ENCODE data around the gene PUM2. TPM values are rescaled to one million over a fixed set of nuclear protein-coding genes. Genes with fewer than 3 reads are reported as not detected.

Gene PUM2
- total RNA-seq, 2 donors from 2014 or later = 114 to 126 TPM

- Histone ChIP-seq H3K4me1 (ENCODE audit: control insufficient read depth, insufficient read depth, low read length) (peaks cover 10% of the 10 kb centered on the region), H3K9ac (ENCODE audit: extremely low read depth, low read length, poor library complexity, severe bottlenecking) (no peak overlapping the region), H3K27ac (ENCODE audit: low read depth, low read length) (peak overlapping the region; percentile 64), H3K27me3 (ENCODE audit: control insufficient read depth, insufficient read depth, low read length, poor library complexity, severe bottlenecking) (no peaks in the 10 kb centered on the region), H3K4me3 (ENCODE audit: low read length) (no peak overlapping the region), H3K36me3 (ENCODE audit: control insufficient read depth, insufficient read depth, low read length) (peaks cover 81% of the 10 kb centered on the region), H3K9me3 (ENCODE audit: control insufficient read depth, low read length) (peaks cover 7% of the 10 kb centered on the region)
- Mint-ChIP-seq H3K27me3 (ENCODE audit: insufficient read depth) (no peaks in the 10 kb centered on the region), H3K36me3 (ENCODE audit: low read depth) (peaks cover 61% of the 10 kb centered on the region), H3K4me1 (peaks cover 21% of the 10 kb centered on the region), H3K27ac (peak overlapping the region; percentile 23), H3K9me3 (no peaks in the 10 kb centered on the region), H3K4me3 (no peak overlapping the region)
- WGBS, 2 experiments (ENCODE audit: insufficient coverage in 1 of 2, insufficient read length in 1 of 2) = 74 to 95% methylated on average over 3 to 5 of the region's 5 CpGs
- no peak for TF ChIP-seq CTCF (conservative IDR thresholded peaks at IDR 0.05)
- no peak for DNase-seq
Measured at GRCh38 chr2:20300656-20301055, 50.0 kb downstream of the PUM2 start.

- H3K4me1 Mint-ChIP-seq = peaks cover 14% of the 10 kb centered on the region
- Histone ChIP-seq H3K9me3 (ENCODE audit: control insufficient read depth, low read length) (peaks cover 7% of the 10 kb centered on the region), H3K9ac (ENCODE audit: extremely low read depth, low read length, poor library complexity, severe bottlenecking) (no peak overlapping the region), H3K27ac (ENCODE audit: low read depth, low read length) (no peak overlapping the region), H3K27me3 (ENCODE audit: control insufficient read depth, insufficient read depth, low read length, poor library complexity, severe bottlenecking) (no peaks in the 10 kb centered on the region), H3K4me1 (ENCODE audit: control insufficient read depth, insufficient read depth, low read length) (peaks cover 10% of the 10 kb centered on the region), H3K36me3 (ENCODE audit: control insufficient read depth, insufficient read depth, low read length) (peaks cover 79% of the 10 kb centered on the region), H3K4me3 (ENCODE audit: low read length) (no peak overlapping the region)
- no peak for TF ChIP-seq CTCF (conservative IDR thresholded peaks at IDR 0.05)
- no peak for DNase-seq
- 94 to 95% methylated on average over 5 to 6 of the region's 6 CpGs for WGBS, 2 experiments (ENCODE audit: insufficient coverage in 1 of 2, insufficient read length in 1 of 2)
- H3K27ac Mint-ChIP-seq = peak overlapping the region; percentile 44
- no peaks in the 10 kb centered on the region for H3K9me3 Mint-ChIP-seq
- H3K4me3 Mint-ChIP-seq = no peak overlapping the region
- H3K36me3 Mint-ChIP-seq (ENCODE audit: low read depth) = peaks cover 65% of the 10 kb centered on the region
- H3K27me3 Mint-ChIP-seq (ENCODE audit: insufficient read depth) = no peaks in the 10 kb centered on the region
Measured at GRCh38 chr2:20299113-20299512, 51.5 kb downstream of the PUM2 start.

GRCh38 chr2:20294231-20294630 is 56.4 kb downstream of the PUM2 start:
- peaks cover 58% of the 10 kb centered on the region for H3K36me3 Mint-ChIP-seq (ENCODE audit: low read depth)
- H3K9me3 Mint-ChIP-seq = no peaks in the 10 kb centered on the region
- Histone ChIP-seq H3K4me3 (ENCODE audit: low read length) (no peak overlapping the region), H3K4me1 (ENCODE audit: control insufficient read depth, insufficient read depth, low read length) (no peaks in the 10 kb centered on the region), H3K27me3 (ENCODE audit: control insufficient read depth, insufficient read depth, low read length, poor library complexity, severe bottlenecking) (no peaks in the 10 kb centered on the region), H3K9me3 (ENCODE audit: control insufficient read depth, low read length) (peaks cover 7% of the 10 kb centered on the region), H3K9ac (ENCODE audit: extremely low read depth, low read length, poor library complexity, severe bottlenecking) (no peak overlapping the region), H3K27ac (ENCODE audit: low read depth, low read length) (no peak overlapping the region), H3K36me3 (ENCODE audit: control insufficient read depth, insufficient read depth, low read length) (peaks cover 85% of the 10 kb centered on the region)
- no peaks in the 10 kb centered on the region for H3K27me3 Mint-ChIP-seq (ENCODE audit: insufficient read depth)
- no peak for TF ChIP-seq CTCF (conservative IDR thresholded peaks at IDR 0.05)
- DNase-seq = no peak
- 89 to 96% methylated on average over 3 to 9 of the region's 9 CpGs for WGBS, 2 experiments (ENCODE audit: insufficient coverage in 1 of 2, insufficient read length in 1 of 2)
- no peak overlapping the region for H3K27ac Mint-ChIP-seq
- no peak overlapping the region for H3K4me3 Mint-ChIP-seq
- peaks cover 6% of the 10 kb centered on the region for H3K4me1 Mint-ChIP-seq

Measured in endodermal cell (in vitro differentiated cells).